ENCODE measurements around the gene PTAFR.

GRCh38 chr1:28154078-28154594, 22.4 kb downstream of the PTAFR start:
- no peak for TF ChIP-seq ESRRG (CRISPR knock-in tag; IDR thresholded peaks at IDR 0.05)
- no peak for TF ChIP-seq RARB (CRISPR knock-in tag; IDR thresholded peaks at IDR 0.05)
- TF ChIP-seq CSRNP3 (CRISPR knock-in tag; IDR thresholded peaks at IDR 0.05): no peak
- TF ChIP-seq ZFP30 (CRISPR knock-in tag; IDR thresholded peaks at IDR 0.05): no peak
- no peak for TF ChIP-seq ZFP3 (CRISPR knock-in tag; IDR thresholded peaks at IDR 0.05)
- TF ChIP-seq, protein P1, sequence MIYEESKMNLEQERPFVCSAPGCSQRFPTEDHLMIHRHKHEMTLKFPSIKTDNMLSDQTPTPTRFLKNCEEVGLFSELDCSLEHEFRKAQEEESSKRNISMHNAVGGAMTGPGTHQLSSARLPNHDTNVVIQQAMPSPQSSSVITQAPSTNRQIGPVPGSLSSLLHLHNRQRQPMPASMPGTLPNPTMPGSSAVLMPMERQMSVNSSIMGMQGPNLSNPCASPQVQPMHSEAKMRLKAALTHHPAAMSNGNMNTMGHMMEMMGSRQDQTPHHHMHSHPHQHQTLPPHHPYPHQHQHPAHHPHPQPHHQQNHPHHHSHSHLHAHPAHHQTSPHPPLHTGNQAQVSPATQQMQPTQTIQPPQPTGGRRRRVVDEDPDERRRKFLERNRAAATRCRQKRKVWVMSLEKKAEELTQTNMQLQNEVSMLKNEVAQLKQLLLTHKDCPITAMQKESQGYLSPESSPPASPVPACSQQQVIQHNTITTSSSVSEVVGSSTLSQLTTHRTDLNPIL (CRISPR knock-in tag; IDR thresholded peaks at IDR 0.05; ENCODE audit: low read depth): no peak
- TF ChIP-seq, protein P2, sequence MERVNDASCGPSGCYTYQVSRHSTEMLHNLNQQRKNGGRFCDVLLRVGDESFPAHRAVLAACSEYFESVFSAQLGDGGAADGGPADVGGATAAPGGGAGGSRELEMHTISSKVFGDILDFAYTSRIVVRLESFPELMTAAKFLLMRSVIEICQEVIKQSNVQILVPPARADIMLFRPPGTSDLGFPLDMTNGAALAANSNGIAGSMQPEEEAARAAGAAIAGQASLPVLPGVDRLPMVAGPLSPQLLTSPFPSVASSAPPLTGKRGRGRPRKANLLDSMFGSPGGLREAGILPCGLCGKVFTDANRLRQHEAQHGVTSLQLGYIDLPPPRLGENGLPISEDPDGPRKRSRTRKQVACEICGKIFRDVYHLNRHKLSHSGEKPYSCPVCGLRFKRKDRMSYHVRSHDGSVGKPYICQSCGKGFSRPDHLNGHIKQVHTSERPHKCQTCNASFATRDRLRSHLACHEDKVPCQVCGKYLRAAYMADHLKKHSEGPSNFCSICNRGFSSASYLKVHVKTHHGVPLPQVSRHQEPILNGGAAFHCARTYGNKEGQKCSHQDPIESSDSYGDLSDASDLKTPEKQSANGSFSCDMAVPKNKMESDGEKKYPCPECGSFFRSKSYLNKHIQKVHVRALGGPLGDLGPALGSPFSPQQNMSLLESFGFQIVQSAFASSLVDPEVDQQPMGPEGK (CRISPR knock-in tag; IDR thresholded peaks at IDR 0.05; ENCODE audit: borderline replicate concordance): no peak

Measured in SK-N-SH treated with all-trans-retinoic acid at 6 μM for 48 hours (cell line).